PC-3 (cell line): ENCODE data around the gene ZNF516. TPM values are rescaled to one million over a fixed set of nuclear protein-coding genes. Genes with fewer than 3 reads are reported as not detected.

Experiments used
- ATAC-seq: fragments of 200-7000 bp; cut with Tn5 transposase; 2 replicates; pipeline ENCODE4 v1.9.1; 2020; ENCODE audit warnings: mild to moderate bottlenecking, moderate library complexity
- BruUV-seq: library from RNA; stranded (reverse); fragments of 400-500 nt; replicated peaks from 2 replicates; lab custom pipeline; 2021; lab: Mats Ljungman, UMichigan
- CTCF ChIA-PET: fragments of 300-600 bp; sonication (Branson Sonifier 250); formaldehyde crosslinking; loops from one replicate; lab custom pipeline; 2022; ENCODE audit warnings: antibody characterized with exemption; lab: Charles Lee
- POLR2A ChIA-PET: fragments of 300-600 bp; sonication (Branson Sonifier 250); formaldehyde crosslinking; loops from one replicate; lab custom pipeline; 2022; ENCODE audit warnings: antibody characterized with exemption; ENCODE audit not compliant: unreplicated experiment; lab: Charles Lee
- DNase-seq: peaks from one replicate; pipeline ENCODE4 v3.0.0-alpha.2; 2015
- H2AFZ ChIP-seq: fragments of 300-600 bp; sonication (generic); 2 replicates; pipeline ENCODE4 v1.6.0; 2016; ENCODE audit warnings: antibody characterized with exemption, low read length
- H3F3A ChIP-seq: fragments of 300-600 bp; sonication (generic); one replicate; pipeline ENCODE4 v1.6.0; 2017; ENCODE audit warnings: antibody characterized with exemption, low read length, control low read depth, mild to moderate bottlenecking; ENCODE audit not compliant: unreplicated experiment
- H3K27ac ChIP-seq: fragments of 300-600 bp; sonication (generic); 2 replicates; pipeline ENCODE4 v1.5.1; 2016; ENCODE audit warnings: mild to moderate bottlenecking, low read length
- H3K27me3 ChIP-seq: fragments of 300-600 bp; sonication (generic); 2 replicates; pipeline ENCODE4 v1.6.1; 2016; ENCODE audit warnings: low read length, mixed read lengths
- H3K36me3 ChIP-seq: fragments of 300-600 bp; sonication (generic); 2 replicates; pipeline ENCODE4 v1.6.1; 2016; ENCODE audit warnings: low read depth, mixed run types, low read length, mixed read lengths
- H3K4me1 ChIP-seq: fragments of 300-600 bp; sonication (generic); 2 replicates; pipeline ENCODE4 v1.5.1; 2016; ENCODE audit warnings: low read length; ENCODE audit not compliant: insufficient read depth
- H3K4me2 ChIP-seq: fragments of 300-600 bp; sonication (generic); 2 replicates; pipeline ENCODE4 v1.6.0; 2016; ENCODE audit warnings: low read length
- H3K4me3 ChIP-seq: fragments of 300-600 bp; sonication (generic); 2 replicates; pipeline ENCODE4 v1.5.1; 2016; ENCODE audit warnings: mild to moderate bottlenecking, low read length, mixed read lengths
- H3K79me2 ChIP-seq: fragments of 300-600 bp; sonication (generic); 2 replicates; pipeline ENCODE4 v1.6.1; 2017; ENCODE audit warnings: low read length, mixed read lengths
- H3K9ac ChIP-seq: fragments of 300-600 bp; sonication (generic); 2 replicates; pipeline ENCODE4 v1.6.0; 2016; ENCODE audit warnings: mild to moderate bottlenecking, low read length
- H3K9me2 ChIP-seq: fragments of 300-600 bp; sonication (generic); replicated peaks from 2 replicates; pipeline ENCODE4 v1.6.1; 2016; ENCODE audit warnings: mixed run types, low read length, mixed read lengths
- H3K9me3 ChIP-seq: fragments of 300-600 bp; sonication (generic); 2 replicates; pipeline ENCODE4 v1.6.1; 2016; ENCODE audit warnings: low read length, mixed read lengths
- H4K20me1 ChIP-seq: fragments of 300-600 bp; sonication (generic); 2 replicates; pipeline ENCODE4 v1.6.1; 2016; ENCODE audit warnings: low read length, mixed read lengths
- CTCF ChIP-seq: fragments of 300-600 bp; sonication (generic); conservative IDR thresholded peaks from 2 replicates; pipeline ENCODE4 v1.5.1; 2017; ENCODE audit warnings: antibody characterized with exemption, low read depth, mild to moderate bottlenecking, low read length
- EZH2 ChIP-seq: fragments of 300-600 bp; sonication (generic); IDR thresholded peaks from one replicate; pipeline ENCODE4 v1.6.1; 2017; ENCODE audit warnings: antibody characterized with exemption, mild to moderate bottlenecking, low read length; ENCODE audit not compliant: unreplicated experiment
- EZH2phosphoT487 ChIP-seq: fragments of 300-600 bp; sonication (generic); IDR thresholded peaks from 2 replicates; pipeline ENCODE4 v1.6.1; 2018; ENCODE audit warnings: mild to moderate bottlenecking, antibody characterized with exemption, low read length, borderline replicate concordance
- intact Hi-C: fragments of 100-400 bp; cut with micrococcal nuclease; formaldehyde crosslinking; loops from 2 replicates; pipeline ENCODE4 v1.9.0; 2023
- total RNA-seq: library from RNA; depleted of rRNA; stranded (reverse); fragments of >200 nt; gene quantifications from 2 replicates; pipeline ENCODE4 v1.2.3, GENCODE V29; 2014

ZNF516 gene
- total RNA-seq, 1 experiment from 2014 or later: 4.0 TPM

GRCh38 chr18:76390452-76391035, 104.5 kb downstream of the ZNF516 start:
- BruUV-seq: no TSS peak
- ATAC-seq: no peak
- intact Hi-C loops: no loop called here
- H3K27ac ChIP-seq: no peak overlapping the region
- no peak overlapping the region for H3K9ac ChIP-seq
- no peak overlapping the region for H2AFZ ChIP-seq
- no peak overlapping the region for H3K4me3 ChIP-seq
- no peak overlapping the region for H3K4me2 ChIP-seq
- no peaks in the 10 kb centered on the region for H3K9me3 ChIP-seq
- no peaks in the 10 kb centered on the region for H3K9me2 ChIP-seq
- no peaks in the 10 kb centered on the region for H3F3A ChIP-seq
- ChIA-PET CTCF (no interaction called here), POLR2A (no interaction called here)
- no peaks in the 10 kb centered on the region for H3K36me3 ChIP-seq
- TF ChIP-seq EZH2phosphoT487 (no peak), EZH2 (no peak), CTCF (no peak)
- H3K4me1 ChIP-seq: no peaks in the 10 kb centered on the region
- H4K20me1 ChIP-seq: no peaks in the 10 kb centered on the region
- no peak for DNase-seq
- no peaks in the 10 kb centered on the region for H3K79me2 ChIP-seq
- peaks cover 43% of the 10 kb centered on the region for H3K27me3 ChIP-seq

GRCh38 chr18:76389716-76390115, 105.3 kb downstream of the ZNF516 start:
- H3K27ac ChIP-seq: no peak overlapping the region
- H3F3A ChIP-seq: no peaks in the 10 kb centered on the region
- no peaks in the 10 kb centered on the region for H3K9me3 ChIP-seq
- intact Hi-C loops: no loop called here
- TF ChIP-seq CTCF (no peak), EZH2phosphoT487 (no peak), EZH2 (no peak)
- H3K4me3 ChIP-seq: no peak overlapping the region
- no peaks in the 10 kb centered on the region for H4K20me1 ChIP-seq
- H3K4me2 ChIP-seq: no peak overlapping the region
- peaks cover 44% of the 10 kb centered on the region for H3K27me3 ChIP-seq
- ChIA-PET POLR2A (no interaction called here), CTCF (no interaction called here)
- no peak overlapping the region for H3K9ac ChIP-seq
- no peaks in the 10 kb centered on the region for H3K79me2 ChIP-seq
- DNase-seq: no peak
- no peak for ATAC-seq
- BruUV-seq: no TSS peak
- H3K4me1 ChIP-seq: no peaks in the 10 kb centered on the region
- no peak overlapping the region for H2AFZ ChIP-seq
- H3K36me3 ChIP-seq: no peaks in the 10 kb centered on the region
- H3K9me2 ChIP-seq: no peaks in the 10 kb centered on the region

GRCh38 chr18:76388891-76389423, 106.1 kb downstream of the ZNF516 start:
- no TSS peak for BruUV-seq
- DNase-seq (no peak), ATAC-seq (no peak)
- H3K4me2 ChIP-seq: no peak overlapping the region
- no peaks in the 10 kb centered on the region for H3K9me2 ChIP-seq
- H3K9ac ChIP-seq: no peak overlapping the region
- no peak for TF ChIP-seq EZH2phosphoT487
- TF ChIP-seq CTCF: no peak
- TF ChIP-seq EZH2: no peak
- intact Hi-C loops: no loop called here
- no peak overlapping the region for H3K4me3 ChIP-seq
- no peaks in the 10 kb centered on the region for H3K4me1 ChIP-seq
- H3F3A ChIP-seq: no peaks in the 10 kb centered on the region
- POLR2A ChIA-PET: no interaction called here
- no peaks in the 10 kb centered on the region for H3K9me3 ChIP-seq
- no peak overlapping the region for H3K27ac ChIP-seq
- no peaks in the 10 kb centered on the region for H4K20me1 ChIP-seq
- H3K36me3 ChIP-seq: no peaks in the 10 kb centered on the region
- peaks cover 44% of the 10 kb centered on the region for H3K27me3 ChIP-seq
- no peaks in the 10 kb centered on the region for H3K79me2 ChIP-seq
- CTCF ChIA-PET: no interaction called here
- no peak overlapping the region for H2AFZ ChIP-seq
